ENCODE results near the gene ISLR2.
"Not testable (repeated sequence)": the region's sequence is repeated elsewhere in the genome, so short reads cannot be mapped to it uniquely, and the experiment has no call there.

The ISLR2 gene

GRCh38 chr15:74130155-74130848 lies at the start of gene ISLR2:
ISLR2 (plus strand) TSS chr15:74130586; CDS start chr15:74132755, 2,169 bp downstream.
- no peak for DNase-seq

GRCh38 chr15:74082450-74082849 lies 47.9 kb upstream of the ISLR2 start, which contains the start of gene GOLGA6A:
GOLGA6A (minus strand) TSS chr15:74082550; CDS start chr15:74082509, 41 bp downstream.
- DNase-seq: not testable (repeated sequence)

GRCh38 chr15:74094567-74094966 lies 35.8 kb upstream of the ISLR2 start:
- DNase-seq: not testable (repeated sequence)

- not testable (repeated sequence) for DNase-seq
Observed at GRCh38 chr15:74095610-74096009, 34.8 kb upstream of the ISLR2 start.

- DNase-seq: not testable (repeated sequence)
Observed at GRCh38 chr15:74096753-74097474, 33.5 kb upstream of the ISLR2 start.

GRCh38 chr15:74099963-74100733 lies 30.2 kb upstream of the ISLR2 start:
- DNase-seq: not testable (repeated sequence)

- DNase-seq: no peak
Observed at GRCh38 chr15:74108111-74108510, 22.3 kb upstream of the ISLR2 start.

GRCh38 chr15:74108611-74109010 lies 21.8 kb upstream of the ISLR2 start:
- DNase-seq: not testable (repeated sequence)

GRCh38 chr15:74109713-74110112 lies 20.7 kb upstream of the ISLR2 start:
- DNase-seq: no peak

GRCh38 chr15:74120426-74120825 lies 10.0 kb upstream of the ISLR2 start:
- no peak for DNase-seq

- DNase-seq: no peak
Observed at GRCh38 chr15:74121039-74121438, 9.3 kb upstream of the ISLR2 start.

- no peak for DNase-seq
Observed at GRCh38 chr15:74121858-74122257, 8.5 kb upstream of the ISLR2 start.

GRCh38 chr15:74122403-74123130 lies 7.8 kb upstream of the ISLR2 start:
- DNase-seq: no peak

- DNase-seq: no peak
Observed at GRCh38 chr15:74123131-74123429, 7.3 kb upstream of the ISLR2 start.

GRCh38 chr15:74123658-74124057 lies 6.7 kb upstream of the ISLR2 start:
- no peak for DNase-seq

- no peak for DNase-seq
Observed at GRCh38 chr15:74124196-74124595, 6.2 kb upstream of the ISLR2 start.

- DNase-seq: no peak
Observed at GRCh38 chr15:74124759-74125158, 5.6 kb upstream of the ISLR2 start.

- peak; percentile 19 for DNase-seq
Observed at GRCh38 chr15:74127255-74127953, 3.0 kb upstream of the ISLR2 start.

GRCh38 chr15:74127954-74128784 lies 2.2 kb upstream of the ISLR2 start:
- DNase-seq: no peak

GRCh38 chr15:74128785-74129585 lies 1.4 kb upstream of the ISLR2 start:
- no peak for DNase-seq
